SU-DHL-6 (cell line): ENCODE measurements around the gene MTG1.

Experiments
- EZH2phosphoT487 ChIP-seq: fragments of 200-600 bp; sonication (generic), shearing (Covaris generic); conservative IDR thresholded peaks from 2 replicates; pipeline ENCODE4 v1.6.1; 2018; ENCODE audit warnings: mild to moderate bottlenecking, antibody characterized with exemption, low read length, moderate library complexity, mixed read lengths
- TF ChIP-seq, protein P1 (sequence below): fragments of 200-600 bp; sonication (generic); IDR thresholded peaks from one replicate; pipeline ENCODE4 v1.5.1; 2017; ENCODE audit warnings: antibody characterized with exemption, mild to moderate bottlenecking, low read length, moderate library complexity; ENCODE audit not compliant: insufficient read depth, poor library complexity, severe bottlenecking

DNA sequence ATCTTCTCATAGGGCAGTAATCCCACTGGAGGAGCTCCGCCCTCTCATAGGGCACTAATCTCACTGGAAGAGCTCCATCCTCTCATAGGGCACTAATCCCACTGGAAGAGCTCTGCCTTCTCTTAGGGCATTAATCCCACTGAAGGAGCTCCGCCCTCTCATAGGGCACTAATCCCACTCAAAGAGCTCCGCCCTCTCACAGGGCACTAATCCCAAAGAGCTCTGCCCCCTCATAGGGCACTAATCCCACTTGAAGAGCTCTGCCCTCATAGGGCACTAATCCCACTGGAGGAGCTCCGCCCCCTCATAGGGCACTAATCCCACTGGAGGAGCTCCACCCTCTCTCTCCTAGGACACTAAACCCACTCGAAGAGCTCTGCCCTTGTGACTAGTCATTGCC, 32.7 kb upstream of the MTG1 start:
- TF ChIP-seq, protein P1, sequence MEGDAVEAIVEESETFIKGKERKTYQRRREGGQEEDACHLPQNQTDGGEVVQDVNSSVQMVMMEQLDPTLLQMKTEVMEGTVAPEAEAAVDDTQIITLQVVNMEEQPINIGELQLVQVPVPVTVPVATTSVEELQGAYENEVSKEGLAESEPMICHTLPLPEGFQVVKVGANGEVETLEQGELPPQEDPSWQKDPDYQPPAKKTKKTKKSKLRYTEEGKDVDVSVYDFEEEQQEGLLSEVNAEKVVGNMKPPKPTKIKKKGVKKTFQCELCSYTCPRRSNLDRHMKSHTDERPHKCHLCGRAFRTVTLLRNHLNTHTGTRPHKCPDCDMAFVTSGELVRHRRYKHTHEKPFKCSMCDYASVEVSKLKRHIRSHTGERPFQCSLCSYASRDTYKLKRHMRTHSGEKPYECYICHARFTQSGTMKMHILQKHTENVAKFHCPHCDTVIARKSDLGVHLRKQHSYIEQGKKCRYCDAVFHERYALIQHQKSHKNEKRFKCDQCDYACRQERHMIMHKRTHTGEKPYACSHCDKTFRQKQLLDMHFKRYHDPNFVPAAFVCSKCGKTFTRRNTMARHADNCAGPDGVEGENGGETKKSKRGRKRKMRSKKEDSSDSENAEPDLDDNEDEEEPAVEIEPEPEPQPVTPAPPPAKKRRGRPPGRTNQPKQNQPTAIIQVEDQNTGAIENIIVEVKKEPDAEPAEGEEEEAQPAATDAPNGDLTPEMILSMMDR: no peak
- no peak for TF ChIP-seq EZH2phosphoT487
